ENCODE data around the gene MYO16.

MYO16 gene

DNA sequence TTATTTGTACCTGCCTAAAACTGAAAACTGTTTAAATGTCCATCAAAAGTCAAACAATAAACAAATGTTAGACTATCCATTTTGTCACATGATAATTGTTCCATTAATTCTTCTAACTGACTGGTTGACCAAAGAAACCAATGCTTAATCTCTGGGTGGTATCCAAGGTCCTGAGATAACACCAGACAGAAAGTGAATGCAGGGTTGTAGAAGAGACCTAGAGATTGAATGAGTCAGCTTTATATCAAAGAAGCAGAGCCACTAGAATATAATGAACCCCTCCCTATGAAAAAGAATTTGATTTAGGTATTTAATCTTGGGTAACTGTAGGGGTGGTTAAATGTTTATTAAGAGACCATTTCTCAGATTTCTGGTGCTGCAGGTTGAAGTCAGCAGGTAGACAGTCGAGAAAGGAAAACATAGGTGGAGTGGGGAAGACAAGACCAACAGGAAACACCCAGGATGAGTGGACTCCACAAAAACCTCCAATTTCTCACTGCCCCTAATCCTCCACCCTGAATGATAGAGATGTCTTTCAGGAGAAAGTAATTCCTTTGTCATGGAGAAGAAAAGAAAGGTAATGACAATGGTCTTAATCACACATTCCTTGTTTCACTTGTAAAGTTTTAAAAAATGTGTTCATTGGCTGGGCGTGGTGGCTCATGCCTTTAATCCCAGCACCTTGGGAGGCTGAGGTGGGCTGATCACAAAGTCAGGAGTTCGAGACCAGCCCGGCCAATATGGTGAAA, 620.5 kb downstream of the MYO16 start:
- no peak for DNase-seq
- intact Hi-C loops (cut with DNase I): no loop called here

DNA sequence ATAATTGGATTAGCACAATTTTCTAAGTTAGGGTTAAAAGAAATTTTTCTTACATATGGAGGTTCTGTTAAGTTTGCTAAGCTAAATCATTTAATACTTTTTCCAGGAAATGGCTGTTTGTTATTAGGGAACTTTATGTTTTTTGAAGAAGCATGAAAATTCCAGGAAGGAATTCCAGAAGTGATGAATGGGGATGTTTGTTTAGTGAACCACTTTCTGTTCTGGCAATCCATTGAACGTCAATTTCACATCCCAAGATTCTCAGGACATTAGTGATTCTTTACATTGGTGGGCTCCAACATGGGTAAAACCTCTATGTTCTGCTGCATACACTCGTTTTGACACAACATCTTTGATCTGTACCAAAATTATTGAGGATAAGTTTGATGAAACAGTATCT, 622.5 kb downstream of the MYO16 start:
- no peak for DNase-seq

DNA sequence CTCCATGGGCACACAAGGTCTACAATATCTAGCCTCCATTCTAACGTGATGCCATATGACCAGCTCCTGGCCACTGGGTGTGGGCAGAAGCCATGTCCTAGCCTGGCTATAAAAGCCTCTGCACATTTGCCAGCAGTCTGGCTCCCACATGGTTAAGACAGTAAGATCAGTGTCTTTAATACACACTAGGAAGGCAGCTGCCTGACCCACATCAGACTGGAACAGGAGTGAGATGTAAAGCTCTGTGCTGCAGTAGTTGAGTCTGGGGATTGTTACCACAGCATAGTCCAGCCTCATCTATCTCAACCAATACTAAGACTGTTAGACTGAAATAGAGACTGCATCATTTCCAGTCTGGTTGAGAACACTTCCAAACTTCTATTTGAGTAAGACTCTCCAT, 623.9 kb downstream of the MYO16 start:
- no peak for DNase-seq
- intact Hi-C loops (cut with DNase I): no loop called here

More for the DNA sequence above, 622.5 kb downstream of the MYO16 start:
- intact Hi-C loops (cut with DNase I): no loop called here

DNA sequence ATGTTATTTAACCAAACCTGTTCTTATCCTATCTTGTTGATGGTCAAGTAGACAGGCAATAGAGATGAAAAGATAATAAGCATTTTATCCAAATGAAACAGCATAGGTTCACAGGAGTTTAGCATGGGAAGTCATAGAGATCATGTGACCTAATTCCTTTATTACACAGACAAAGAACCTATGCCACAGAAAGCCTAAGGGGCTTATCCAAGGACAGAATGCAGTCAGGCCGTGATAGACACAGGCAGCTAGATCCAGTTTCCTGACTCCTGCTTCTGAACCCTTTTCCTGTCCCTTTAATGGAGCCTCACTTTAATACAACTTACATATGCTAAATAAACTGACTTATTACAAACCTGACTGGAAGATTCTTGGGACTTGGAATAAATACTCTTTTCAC, 624.9 kb downstream of the MYO16 start:
- DNase-seq: no peak
- intact Hi-C loops (cut with DNase I): no loop called here

DNA sequence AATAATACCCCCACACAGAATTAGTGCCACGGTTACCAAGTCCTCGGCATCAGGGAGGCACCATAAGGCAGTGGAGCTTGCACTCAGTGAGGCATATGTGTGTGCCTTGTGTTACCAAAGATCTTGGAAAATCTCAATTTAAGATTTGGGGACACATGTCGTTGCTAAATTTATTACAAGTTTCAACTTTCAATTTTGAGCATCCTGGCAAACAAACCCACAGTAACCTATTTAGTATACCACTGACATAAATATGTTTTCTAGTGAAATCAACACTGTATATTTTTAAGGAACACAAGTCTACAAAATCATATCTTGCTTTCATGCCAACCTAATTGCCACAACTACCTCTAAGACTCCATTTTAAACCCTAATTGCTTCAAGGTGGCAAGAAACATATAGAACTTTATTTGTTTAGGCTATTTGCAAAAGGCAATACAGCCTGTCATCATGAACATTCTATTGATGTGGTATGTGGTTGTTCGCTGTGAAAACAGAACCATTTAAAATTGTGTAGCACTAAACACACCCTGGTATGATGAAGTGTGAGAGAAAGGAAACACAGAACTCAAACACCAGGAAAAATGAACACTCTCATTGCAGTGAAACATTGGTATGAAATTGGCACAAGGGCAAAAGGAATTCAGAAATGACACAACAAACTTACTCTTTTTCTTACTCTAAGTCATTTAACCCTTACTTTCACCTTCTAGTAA, 625.9 kb downstream of the MYO16 start:
- intact Hi-C loops (cut with DNase I): no loop called here

DNA sequence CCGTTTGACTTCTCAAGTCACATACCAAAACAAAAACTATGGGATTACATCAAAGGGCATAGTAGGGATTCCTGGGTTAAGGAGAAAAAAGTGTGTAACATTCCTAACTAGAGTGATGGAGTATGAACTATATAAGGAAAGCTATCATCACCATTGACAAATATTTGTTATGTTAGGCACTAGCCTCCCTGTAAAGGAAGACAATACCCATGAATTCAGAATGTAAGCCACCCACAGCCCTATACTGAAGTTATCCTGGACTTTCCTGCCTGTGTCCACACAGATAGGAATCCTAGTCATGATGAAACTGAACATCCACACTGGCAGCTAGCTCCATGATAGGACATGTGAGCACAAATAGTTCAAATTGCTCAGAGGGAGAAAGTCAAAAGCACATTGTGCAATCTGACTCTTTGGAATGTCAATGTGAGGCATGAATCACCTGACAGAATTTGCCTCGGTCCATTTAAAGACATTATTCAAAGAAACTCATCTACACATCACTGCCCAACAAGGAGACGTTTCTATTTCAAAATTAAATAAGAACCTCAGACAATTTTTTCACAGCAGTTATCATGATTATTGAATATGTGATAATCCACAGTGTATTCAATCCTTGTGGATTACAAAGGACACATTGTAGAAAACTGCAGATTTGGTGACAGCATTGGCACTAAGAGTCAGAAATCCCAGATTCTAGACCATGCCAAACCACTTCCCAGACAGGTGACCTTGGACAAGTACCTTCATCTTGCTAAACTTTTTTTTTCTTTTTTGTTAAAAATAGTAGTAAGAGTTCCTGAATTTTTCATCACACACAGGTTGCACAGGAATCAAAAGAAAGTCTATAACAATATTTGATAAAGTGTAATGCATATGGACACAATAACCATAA, 627.7 kb downstream of the MYO16 start:
- intact Hi-C loops (cut with DNase I): no loop called here
- DNase-seq: no peak

More for the DNA sequence above, 625.9 kb downstream of the MYO16 start:
- DNase-seq: no peak
